Peyer's patch (tissue), 4 donors: ENCODE results near the gene ACOX2. TPM values are rescaled to one million over a fixed set of nuclear protein-coding genes. Genes with fewer than 3 reads are reported as not detected.
"Not testable (repeated sequence)": the region's sequence is repeated elsewhere in the genome, so short reads cannot be mapped to it uniquely, and the experiment has no call there.

Source experiments
- DNase-seq, 3 donors: peaks; one replicate each; pipeline ENCODE4 v3.0.0-alpha.2; 2017 to 2019
- H3K27ac ChIP-seq, 4 donors: fragments of 200-600 bp; sonication (generic); one replicate each; pipeline ENCODE4 v1.5.1; 2016 to 2019
- H3K27me3 ChIP-seq, 2 donors: fragments of 200-600 bp; sonication (generic); one replicate each; pipeline ENCODE4 v1.5.1; 2019
- H3K36me3 ChIP-seq, 3 donors: fragments of 200-600 bp; sonication (generic); one replicate each; pipeline ENCODE4 v1.5.1; 2016 to 2019
- H3K4me1 ChIP-seq, 4 donors: fragments of 200-600 bp; sonication (generic); one replicate each; pipeline ENCODE4 v1.5.1; 2016 to 2019
- H3K4me3 ChIP-seq, 4 donors: fragments of 200-600 bp; sonication (generic); 1 replicate in 3 of 4; 2 replicates in 1 of 4; pipeline ENCODE4 v1.5.1; 2016 to 2019; ENCODE audit warnings: mild to moderate bottlenecking in 1 of 4
- H3K9me3 ChIP-seq, 4 donors: fragments of 200-600 bp; sonication (generic); one replicate each; pipeline ENCODE4 v1.5.1; 2016 to 2019; ENCODE audit warnings: mild to moderate bottlenecking in 1 of 4
- POLR2A ChIP-seq, 2 donors: fragments of 450-650 bp; IDR thresholded peaks; one replicate each; pipeline ENCODE4 v1.5.1; 2017; ENCODE audit warnings: antibody characterized with exemption in 2 of 2, mild to moderate bottlenecking in 2 of 2, moderate library complexity in 2 of 2
- total RNA-seq, 4 donors: library from RNA; depleted of rRNA; stranded (reverse); fragments of >200 nt; gene quantifications; one replicate each; pipeline ENCODE4 v1.1.0, GENCODE V29; 2016
- TF ChIP-seq, protein P1 (sequence below), 6 experiments: fragments of 450-650 bp in 4 of 6; fragments of 200-600 bp in 2 of 6; sonication (generic) in 1 of 6; IDR thresholded peaks; one replicate each; pipeline ENCODE4 v1.5.1; 2017 to 2019; ENCODE audit warnings: antibody characterized with exemption in 6 of 6, mild to moderate bottlenecking in 3 of 6, moderate library complexity in 1 of 6

ACOX2 gene
- total RNA-seq, 4 donors from 2014 or later: 54.5 to 162 (median 142) TPM

DNA sequence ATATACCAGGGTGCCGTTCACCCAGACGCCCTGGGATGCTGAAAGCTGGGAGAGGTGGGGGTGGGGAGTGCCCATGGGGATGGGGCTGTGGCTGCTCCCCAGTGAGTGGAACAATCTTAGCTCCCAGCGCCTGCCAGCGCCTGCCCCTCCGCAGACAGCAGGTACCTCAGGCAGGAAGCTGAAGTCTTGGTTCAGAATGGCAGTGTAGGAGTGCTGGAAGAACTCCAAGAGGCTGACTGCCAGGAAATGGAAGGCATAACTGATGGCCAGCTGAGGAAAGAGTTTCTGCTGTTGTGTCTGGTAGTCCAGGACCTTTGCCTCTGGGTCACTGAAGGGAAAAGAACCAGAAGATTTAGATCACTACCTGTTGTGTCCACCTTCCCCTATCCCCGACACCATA lies 8.4 kb downstream of the ACOX2 start:
- H3K27ac ChIP-seq: no peak overlapping the region
- no peak for DNase-seq
- no peaks in the 10 kb centered on the region for H3K27me3 ChIP-seq
- H3K4me1 ChIP-seq: peaks cover 0 to 16% (median 4%) of the 10 kb centered on the region in 4 donors
- peaks cover 0 to 74% (median 0%) of the 10 kb centered on the region in 3 donors for H3K36me3 ChIP-seq
- no peak overlapping the region for H3K4me3 ChIP-seq
- no peak for TF ChIP-seq POLR2A (IDR thresholded peaks at IDR 0.05)
- TF ChIP-seq, protein P1, sequence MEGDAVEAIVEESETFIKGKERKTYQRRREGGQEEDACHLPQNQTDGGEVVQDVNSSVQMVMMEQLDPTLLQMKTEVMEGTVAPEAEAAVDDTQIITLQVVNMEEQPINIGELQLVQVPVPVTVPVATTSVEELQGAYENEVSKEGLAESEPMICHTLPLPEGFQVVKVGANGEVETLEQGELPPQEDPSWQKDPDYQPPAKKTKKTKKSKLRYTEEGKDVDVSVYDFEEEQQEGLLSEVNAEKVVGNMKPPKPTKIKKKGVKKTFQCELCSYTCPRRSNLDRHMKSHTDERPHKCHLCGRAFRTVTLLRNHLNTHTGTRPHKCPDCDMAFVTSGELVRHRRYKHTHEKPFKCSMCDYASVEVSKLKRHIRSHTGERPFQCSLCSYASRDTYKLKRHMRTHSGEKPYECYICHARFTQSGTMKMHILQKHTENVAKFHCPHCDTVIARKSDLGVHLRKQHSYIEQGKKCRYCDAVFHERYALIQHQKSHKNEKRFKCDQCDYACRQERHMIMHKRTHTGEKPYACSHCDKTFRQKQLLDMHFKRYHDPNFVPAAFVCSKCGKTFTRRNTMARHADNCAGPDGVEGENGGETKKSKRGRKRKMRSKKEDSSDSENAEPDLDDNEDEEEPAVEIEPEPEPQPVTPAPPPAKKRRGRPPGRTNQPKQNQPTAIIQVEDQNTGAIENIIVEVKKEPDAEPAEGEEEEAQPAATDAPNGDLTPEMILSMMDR (IDR thresholded peaks at IDR 0.05): no peak
- no peaks in the 10 kb centered on the region for H3K9me3 ChIP-seq

DNA sequence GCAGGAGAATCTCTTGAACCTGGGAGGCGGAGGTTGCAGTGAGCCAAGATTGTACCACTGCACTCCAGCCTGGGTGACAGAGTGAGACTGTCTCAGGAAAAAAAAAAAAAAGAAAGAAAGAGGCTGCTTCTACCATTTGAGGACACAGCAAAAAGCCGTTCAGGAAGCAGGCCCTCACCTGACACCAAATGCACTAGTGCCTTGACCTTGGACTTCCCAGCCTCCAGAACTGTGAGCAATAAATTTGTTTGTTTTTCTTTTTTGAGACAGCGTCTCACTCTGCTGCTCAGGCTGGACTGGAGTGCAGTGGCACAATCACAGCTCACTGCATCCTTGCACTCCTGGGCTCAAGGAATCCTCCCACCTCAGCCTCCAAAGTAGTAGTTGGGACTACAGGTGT lies 9.6 kb downstream of the ACOX2 start:
- not testable (repeated sequence) for DNase-seq, H3K27me3 ChIP-seq, H3K4me1 ChIP-seq, H3K9me3 ChIP-seq, H3K4me3 ChIP-seq, H3K27ac ChIP-seq
- peaks cover 0 to 76% (median 0%) of the 10 kb centered on the region in 3 donors for H3K36me3 ChIP-seq

DNA sequence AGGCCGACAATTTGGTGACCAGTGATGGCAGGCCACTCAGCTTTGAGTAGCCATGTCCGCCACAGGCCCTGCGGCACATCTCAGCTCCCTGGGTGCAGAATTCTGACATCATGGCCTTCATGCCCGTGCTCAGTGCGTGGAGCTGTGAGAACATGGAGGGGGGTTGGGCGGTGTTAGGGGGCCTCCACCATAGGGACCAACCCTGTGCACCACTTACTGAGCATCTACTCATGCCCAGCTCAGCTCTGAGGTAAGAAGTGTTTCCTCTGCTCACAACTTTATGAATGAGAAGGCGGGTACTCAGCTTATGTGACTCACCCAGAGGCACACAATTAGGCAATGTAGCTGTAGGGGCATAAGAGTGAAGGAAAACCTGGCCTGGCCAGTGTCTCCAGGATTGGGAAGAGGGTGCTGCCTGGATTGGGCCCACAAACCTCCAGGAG lies 10.5 kb downstream of the ACOX2 start:
- Histone ChIP-seq H3K9me3 (no peaks in the 10 kb centered on the region), H3K36me3 (peaks cover 0 to 82% (median 0%) of the 10 kb centered on the region in 3 donors), H3K27ac (no peak overlapping the region), H3K4me3 (no peak overlapping the region), H3K27me3 (no peaks in the 10 kb centered on the region), H3K4me1 (no peaks in the 10 kb centered on the region)
- TF ChIP-seq POLR2A (IDR thresholded peaks at IDR 0.05): no peak
- TF ChIP-seq, protein P1 (IDR thresholded peaks at IDR 0.05): no peak
- no peak for DNase-seq

DNA sequence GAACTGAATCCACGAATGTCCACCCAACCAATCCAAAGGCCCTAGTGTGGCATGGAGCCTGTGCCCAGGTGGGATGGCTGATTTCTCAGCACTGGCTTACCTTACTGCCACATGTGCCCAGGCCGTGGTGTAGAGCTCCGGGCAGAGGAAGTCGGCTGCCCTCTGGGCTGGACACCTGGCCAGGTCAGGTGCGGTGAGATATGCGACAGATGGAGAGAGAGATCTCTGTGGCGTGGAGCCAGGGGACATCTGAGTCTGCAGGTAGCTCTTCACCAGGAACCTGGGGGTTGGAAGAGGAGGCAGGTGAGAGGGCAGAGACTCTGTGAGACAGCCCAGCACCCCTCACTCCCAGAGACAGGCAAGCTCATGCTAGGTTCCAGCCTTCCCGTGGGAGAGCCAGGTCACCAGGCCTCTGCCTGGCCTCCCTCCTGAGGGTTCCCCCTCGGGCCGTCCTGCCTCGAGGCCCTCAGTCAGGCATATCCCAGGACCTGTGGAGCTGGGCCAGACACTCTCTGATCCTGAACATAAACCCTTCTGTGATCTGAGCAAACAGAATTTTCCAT lies 12.6 kb downstream of the ACOX2 start:
- no peak for DNase-seq
- Histone ChIP-seq H3K36me3 (peaks cover 0 to 81% (median 0%) of the 10 kb centered on the region in 3 donors), H3K4me3 (no peak overlapping the region), H3K27ac (no peak overlapping the region), H3K27me3 (no peaks in the 10 kb centered on the region), H3K9me3 (no peaks in the 10 kb centered on the region), H3K4me1 (no peaks in the 10 kb centered on the region)
- no peak for TF ChIP-seq POLR2A (IDR thresholded peaks at IDR 0.05)
- TF ChIP-seq, protein P1 (IDR thresholded peaks at IDR 0.05): no peak

DNA sequence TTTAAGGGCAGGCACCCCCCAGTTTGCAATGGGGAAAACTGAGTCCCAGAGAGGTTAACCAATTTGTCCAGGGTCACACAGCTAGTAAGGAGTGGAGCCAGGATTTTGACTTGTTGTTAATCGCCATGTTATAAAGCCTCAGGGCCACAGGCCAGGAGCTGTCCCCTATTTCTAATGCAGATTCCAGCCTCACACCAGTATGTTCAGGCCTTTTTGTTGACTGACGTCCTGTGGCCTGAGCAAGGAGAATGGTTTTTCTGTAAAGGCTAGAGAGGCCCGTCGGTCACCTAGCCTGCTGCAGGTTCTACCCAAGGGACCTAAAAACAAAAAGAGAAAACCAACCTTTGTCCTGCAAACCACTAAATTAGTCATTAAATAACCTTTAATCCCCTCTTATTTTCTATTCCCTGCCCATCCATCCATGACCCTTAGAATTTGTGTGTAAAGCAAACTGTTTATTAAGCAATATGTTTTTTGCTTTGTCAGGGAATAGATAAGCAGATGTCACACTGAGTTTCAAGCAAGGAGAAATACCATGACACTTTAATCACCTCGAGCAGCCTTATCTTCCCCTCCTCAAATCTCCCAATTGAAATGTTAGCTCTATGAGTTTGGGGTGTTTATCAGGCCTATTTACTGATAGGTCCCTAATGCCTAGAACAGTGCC lies 14.1 kb downstream of the ACOX2 start:
- Histone ChIP-seq H3K36me3 (peaks cover 0 to 78% (median 0%) of the 10 kb centered on the region in 3 donors), H3K27ac (no peak overlapping the region), H3K4me3 (no peak overlapping the region), H3K4me1 (no peaks in the 10 kb centered on the region), H3K9me3 (no peaks in the 10 kb centered on the region), H3K27me3 (no peaks in the 10 kb centered on the region)
- TF ChIP-seq, protein P1 (IDR thresholded peaks at IDR 0.05): no peak
- no peak for TF ChIP-seq POLR2A (IDR thresholded peaks at IDR 0.05)
- no peak for DNase-seq

DNA sequence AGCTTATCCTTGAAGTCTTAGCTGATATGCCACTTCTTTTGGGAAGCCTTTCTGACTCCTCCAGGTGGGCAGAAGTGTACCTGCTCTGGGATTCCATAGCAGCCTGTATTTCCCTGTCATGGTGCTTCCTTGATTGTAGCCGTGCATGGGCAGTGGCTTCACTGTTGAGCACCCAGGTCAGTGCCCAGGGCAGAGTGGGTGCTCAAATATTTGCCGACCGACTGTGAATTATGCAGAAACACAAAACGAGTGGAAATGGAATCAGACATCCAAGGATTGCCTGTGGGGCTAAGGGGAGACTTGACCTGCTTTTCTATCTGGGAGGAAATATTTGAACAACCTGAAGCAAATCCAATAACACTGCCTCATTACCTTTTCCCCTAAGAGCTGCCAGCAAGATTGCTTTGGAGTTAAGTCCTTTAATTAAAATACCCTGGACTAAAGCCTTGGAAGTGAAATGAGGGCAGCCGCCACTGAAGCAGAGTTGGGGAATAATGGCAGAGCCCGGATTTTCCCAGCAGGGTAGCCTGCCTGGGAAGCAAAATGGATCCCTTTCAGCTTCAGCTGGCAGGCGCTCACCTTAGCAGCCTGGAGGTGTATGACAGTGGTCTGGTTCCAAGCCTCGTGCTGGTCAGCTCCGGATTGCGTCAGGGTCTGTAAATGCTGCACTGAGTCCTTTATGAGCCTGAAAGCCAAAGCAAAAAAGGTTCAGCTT lies 14.9 kb downstream of the ACOX2 start:
- H3K36me3 ChIP-seq: peaks cover 0 to 73% (median 0%) of the 10 kb centered on the region in 3 donors
- H3K4me1 ChIP-seq: no peaks in the 10 kb centered on the region
- TF ChIP-seq POLR2A (IDR thresholded peaks at IDR 0.05): no peak
- TF ChIP-seq, protein P1 (IDR thresholded peaks at IDR 0.05): no peak
- DNase-seq: no peak
- H3K9me3 ChIP-seq: no peaks in the 10 kb centered on the region
- no peak overlapping the region for H3K27ac ChIP-seq
- H3K4me3 ChIP-seq: no peak overlapping the region
- no peaks in the 10 kb centered on the region for H3K27me3 ChIP-seq
